Bronchial epithelial cell (primary cell): ENCODE data around the gene DEFB127. TPM values are rescaled to one million over a fixed set of nuclear protein-coding genes. Genes with fewer than 3 reads are reported as not detected.
"Not testable (repeated sequence)": the region's sequence is repeated elsewhere in the genome, so short reads cannot be mapped to it uniquely, and the experiment has no call there.

ENCODE experiments used
- DNase-seq: peaks from one replicate; pipeline ENCODE4 v3.0.0-alpha.2; 2010; ENCODE audit warnings: low read depth
- FAIRE-seq: peaks from 2 replicates; lab custom pipeline; 2011; peaks lifted over from hg19 to GRCh38; lab: Jason Lieb, UNC
- H3K27me3 ChIP-seq: 2 replicates; pipeline ENCODE4 v1.5.1; 2011; ENCODE audit warnings: low read length; ENCODE audit not compliant: control insufficient read depth, insufficient read depth
- H3K36me3 ChIP-seq: 2 replicates; pipeline ENCODE4 v1.5.1; 2011; ENCODE audit warnings: low read length; ENCODE audit not compliant: control insufficient read depth, insufficient read depth
- H3K4me3 ChIP-seq: 2 replicates; pipeline ENCODE4 v1.5.1; 2011; ENCODE audit warnings: mild to moderate bottlenecking, low read depth, low read length, control low read depth
- total RNA-seq: library from RNA; depleted of rRNA; stranded (reverse); fragments of >200 nt; gene quantifications from 2 replicates; pipeline ENCODE4 v1.2.1, GENCODE V29; 2014
- TF ChIP-seq, protein P1 (sequence below): IDR thresholded peaks from 2 replicates; pipeline ENCODE4 v1.5.1; 2011; ENCODE audit warnings: mild to moderate bottlenecking, moderate library complexity, low read length, control low read depth, inconsistent platforms; ENCODE audit not compliant: insufficient read depth, severe bottlenecking

DEFB127 gene, protein sequence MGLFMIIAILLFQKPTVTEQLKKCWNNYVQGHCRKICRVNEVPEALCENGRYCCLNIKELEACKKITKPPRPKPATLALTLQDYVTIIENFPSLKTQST
- total RNA-seq, result not detected in 2 replicates

DNA sequence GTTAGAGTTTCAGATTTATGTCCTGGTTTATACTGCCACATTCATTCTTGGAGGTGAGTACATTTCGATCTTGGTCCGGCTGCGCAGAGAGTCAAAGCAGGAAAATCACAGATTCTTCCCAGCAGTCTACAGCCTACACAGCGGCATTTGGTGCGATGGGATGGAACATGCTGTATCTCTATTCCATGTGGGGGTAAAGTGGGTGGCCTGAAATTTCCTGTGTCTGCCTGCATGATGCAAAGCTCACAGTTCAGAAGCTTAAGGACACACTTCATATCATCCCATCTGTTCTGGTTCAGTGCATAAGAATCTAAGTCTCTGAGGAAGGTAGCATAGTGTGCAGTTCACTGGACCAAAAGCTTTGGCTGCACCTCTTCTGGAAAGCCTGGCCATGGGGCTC is at the start of gene DEFB127:
Gene DEFB127, plus strand, starts transcription at position 301 of the 400 bp plus-strand sequence. Its CDS starts 91 bp downstream, at position 392.
- Histone ChIP-seq H3K4me3 (no peak within 1 kb of the TSS), H3K27me3 (no peaks in the 10 kb centered on the region), H3K36me3 (no peaks in the 10 kb centered on the region)
- TF ChIP-seq, protein P1, sequence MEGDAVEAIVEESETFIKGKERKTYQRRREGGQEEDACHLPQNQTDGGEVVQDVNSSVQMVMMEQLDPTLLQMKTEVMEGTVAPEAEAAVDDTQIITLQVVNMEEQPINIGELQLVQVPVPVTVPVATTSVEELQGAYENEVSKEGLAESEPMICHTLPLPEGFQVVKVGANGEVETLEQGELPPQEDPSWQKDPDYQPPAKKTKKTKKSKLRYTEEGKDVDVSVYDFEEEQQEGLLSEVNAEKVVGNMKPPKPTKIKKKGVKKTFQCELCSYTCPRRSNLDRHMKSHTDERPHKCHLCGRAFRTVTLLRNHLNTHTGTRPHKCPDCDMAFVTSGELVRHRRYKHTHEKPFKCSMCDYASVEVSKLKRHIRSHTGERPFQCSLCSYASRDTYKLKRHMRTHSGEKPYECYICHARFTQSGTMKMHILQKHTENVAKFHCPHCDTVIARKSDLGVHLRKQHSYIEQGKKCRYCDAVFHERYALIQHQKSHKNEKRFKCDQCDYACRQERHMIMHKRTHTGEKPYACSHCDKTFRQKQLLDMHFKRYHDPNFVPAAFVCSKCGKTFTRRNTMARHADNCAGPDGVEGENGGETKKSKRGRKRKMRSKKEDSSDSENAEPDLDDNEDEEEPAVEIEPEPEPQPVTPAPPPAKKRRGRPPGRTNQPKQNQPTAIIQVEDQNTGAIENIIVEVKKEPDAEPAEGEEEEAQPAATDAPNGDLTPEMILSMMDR, result no peak
- no peak for DNase-seq
- FAIRE-seq, result no peak

DNA sequence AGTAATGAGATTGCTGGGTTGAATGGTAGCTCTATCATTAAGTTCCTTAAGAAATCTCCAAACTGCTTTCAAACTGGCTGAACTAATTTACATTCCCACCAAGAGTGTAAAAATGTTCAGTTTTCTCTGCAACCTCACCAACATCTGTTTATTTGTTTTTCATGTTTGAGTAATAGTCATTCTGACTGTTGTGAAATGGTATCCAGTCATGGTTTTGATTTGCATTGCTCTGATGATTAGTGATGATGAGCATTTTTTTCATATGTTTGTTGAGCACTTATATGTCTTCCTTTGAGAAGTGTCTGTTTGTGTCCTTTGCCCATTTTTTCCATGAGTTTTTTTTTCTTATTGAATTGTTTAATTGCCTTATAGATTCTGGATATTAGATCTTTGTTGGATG is 44.9 kb upstream of the DEFB127 start:
- Histone ChIP-seq H3K36me3 (no peaks in the 10 kb centered on the region), H3K27me3 (no peaks in the 10 kb centered on the region), H3K4me3 (no peak overlapping the region)
- DNase-seq (peak; percentile 64), FAIRE-seq (no peak)
- TF ChIP-seq, protein P1, result no peak

GRCh38 chr20:117518-117917 is 39.7 kb upstream of the DEFB127 start:
- DNase-seq (no peak), FAIRE-seq (peak; percentile 23)
- TF ChIP-seq, protein P1, result no peak
- Histone ChIP-seq H3K27me3 (no peaks in the 10 kb centered on the region), H3K36me3 (no peaks in the 10 kb centered on the region), H3K4me3 (no peak overlapping the region)

DNA sequence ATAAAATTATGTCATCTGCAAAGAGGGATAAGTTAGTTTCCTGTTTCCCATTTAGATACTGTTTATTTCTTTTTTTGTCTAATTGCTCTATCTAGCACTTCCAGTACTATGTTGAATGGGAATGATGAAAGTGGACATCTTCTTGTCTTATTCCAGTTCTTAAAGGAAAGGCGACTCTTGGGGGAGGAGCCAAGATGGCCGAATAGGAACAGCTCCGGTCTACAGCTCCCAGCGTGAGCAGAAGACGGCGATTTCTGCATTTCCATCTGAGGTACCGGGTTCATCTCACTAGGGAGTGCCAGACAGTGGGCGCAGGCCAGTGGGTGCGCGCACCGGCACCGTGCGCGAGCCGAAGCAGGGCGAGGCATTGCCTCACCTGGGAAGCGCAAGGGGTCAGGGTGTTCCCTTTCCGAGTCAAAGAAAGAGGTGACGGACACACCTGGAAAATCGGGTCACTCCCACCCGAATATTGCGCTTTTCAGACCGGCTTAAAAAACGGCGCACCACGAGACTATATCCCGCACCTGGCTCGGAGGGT is 27.4 kb upstream of the DEFB127 start:
- not testable (repeated sequence) for FAIRE-seq, H3K36me3 ChIP-seq, DNase-seq, H3K4me3 ChIP-seq, H3K27me3 ChIP-seq

GRCh38 chr20:137668-138490 is 19.4 kb upstream of the DEFB127 start:
- DNase-seq, result no peak
- Histone ChIP-seq H3K36me3 (no peaks in the 10 kb centered on the region), H3K27me3 (peaks cover 5% of the 10 kb centered on the region), H3K4me3 (no peak overlapping the region)
- no peak for FAIRE-seq
- TF ChIP-seq, protein P1, result peak; percentile 30

- FAIRE-seq (peak; percentile 18), DNase-seq (no peak)
- H3K36me3 ChIP-seq, result no peaks in the 10 kb centered on the region
- H3K27me3 ChIP-seq, result peaks cover 8% of the 10 kb centered on the region
- H3K4me3 ChIP-seq, result no peak within 1 kb of the TSS
- TF ChIP-seq, protein P1, result no peak
Measured at GRCh38 chr20:142290-142689, 15.0 kb upstream of the DEFB127 start, which contains the start of gene DEFB126. Gene DEFB126 (plus strand): TSS chr20:142590. CDS start chr20:142629, 39 bp downstream.
